Measurements from ENCODE around the gene ERCC6L.
"Not testable (repeated sequence)": the region's sequence is repeated elsewhere in the genome, so short reads cannot be mapped to it uniquely, and the experiment has no call there.

ERCC6L gene

GRCh38 chrX:72253686-72254085 lies 14.9 kb upstream of the ERCC6L start:
- no peak for DNase-seq (ENCODE audit: low read depth in 2 of 2)

GRCh38 chrX:72247206-72247942 lies 8.5 kb upstream of the ERCC6L start:
- DNase-seq (ENCODE audit: low read depth in 2 of 2) = no peak

- DNase-seq (ENCODE audit: low read depth in 2 of 2) = peak in 1 of 2 experiments; percentile 21
Observed at GRCh38 chrX:72245461-72246089, 6.7 kb upstream of the ERCC6L start.

DNA sequence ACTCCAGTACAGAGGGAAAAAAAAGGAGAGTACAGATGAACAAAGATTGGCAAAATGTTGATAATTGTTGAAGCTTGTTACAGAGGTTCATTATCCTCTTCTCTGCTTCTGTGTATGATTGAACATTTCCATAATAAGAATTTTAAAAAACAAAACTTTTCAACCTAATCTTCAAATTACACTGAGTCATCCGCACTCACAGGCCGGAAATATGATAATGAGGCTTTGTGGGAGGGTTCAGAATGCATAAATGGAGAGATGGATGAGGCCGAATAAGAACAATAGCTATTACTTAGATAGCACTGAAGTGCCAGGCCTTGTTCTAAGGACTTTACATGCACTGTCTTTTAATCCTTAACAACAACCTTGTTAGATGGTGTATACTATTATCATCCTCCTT lies 4.6 kb upstream of the ERCC6L start:
- DNase-seq (ENCODE audit: low read depth in 2 of 2) = peak; percentile 8 to 10

GRCh38 chrX:72240976-72241375 lies 2.1 kb upstream of the ERCC6L start:
- DNase-seq (ENCODE audit: low read depth in 2 of 2) = no peak

DNA sequence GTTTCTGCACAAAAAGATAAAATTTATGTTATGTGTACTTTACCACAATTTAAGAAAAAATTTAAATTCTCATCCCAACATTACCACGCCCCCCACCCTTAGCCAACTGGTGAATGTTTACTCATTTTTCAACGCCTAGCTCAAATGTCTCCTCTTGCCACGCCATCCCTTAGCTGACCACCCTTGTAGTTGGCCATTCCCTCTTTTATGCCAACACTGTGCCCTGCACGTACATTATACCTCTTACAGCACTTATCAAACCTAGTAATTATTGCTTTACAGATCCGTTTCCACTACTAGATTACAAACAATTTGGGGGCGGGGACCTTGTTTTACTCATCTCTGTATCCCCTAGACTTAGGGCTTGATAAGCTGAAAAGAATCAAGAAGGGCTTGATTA lies 644 bp downstream of the ERCC6L start:
- no peak for DNase-seq (ENCODE audit: low read depth in 2 of 2)

DNA sequence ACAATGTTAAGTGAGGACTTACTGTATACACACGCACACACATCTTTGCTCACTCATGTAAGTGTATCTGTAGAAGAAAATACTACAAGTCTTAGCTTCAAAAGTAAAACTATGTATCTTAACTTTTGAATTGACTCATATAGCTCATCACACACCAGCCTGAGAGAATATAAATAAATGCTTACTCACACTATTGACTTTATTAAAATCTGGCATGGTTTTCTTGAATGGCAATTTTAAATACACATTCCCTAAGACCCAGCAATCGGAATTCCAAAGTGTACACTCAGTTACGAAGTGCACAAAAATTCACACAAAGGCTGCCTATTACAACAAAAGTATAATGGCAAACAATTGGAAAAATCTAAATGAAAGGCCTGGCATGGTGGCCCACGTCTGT lies 2.0 kb downstream of the ERCC6L start:
- no peak for DNase-seq (ENCODE audit: low read depth in 2 of 2)

- DNase-seq (ENCODE audit: low read depth in 2 of 2) = no peak
Observed at GRCh38 chrX:72230290-72230689, 8.5 kb downstream of the ERCC6L start.

DNA sequence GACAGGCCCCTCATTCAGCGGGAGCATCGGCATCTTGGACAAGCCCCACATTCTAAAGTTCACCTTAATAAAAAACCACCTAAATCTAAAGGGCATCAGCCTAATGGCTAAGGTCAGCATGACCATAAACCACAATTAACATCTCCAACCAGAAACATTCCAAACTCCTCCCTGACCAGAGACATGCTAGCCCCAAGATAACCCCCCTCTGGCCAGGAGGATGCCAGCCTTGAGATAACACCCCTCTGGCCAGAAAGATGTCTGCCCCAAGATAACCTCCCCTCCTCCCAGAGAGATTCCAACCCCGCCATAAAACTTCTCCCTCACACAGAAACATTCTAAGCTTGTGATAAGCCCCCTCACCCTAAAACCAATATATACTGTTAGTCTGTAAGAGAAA lies 18.5 kb downstream of the ERCC6L start:
- DNase-seq (ENCODE audit: low read depth in 2 of 2) = not testable (repeated sequence)

- DNase-seq (ENCODE audit: low read depth in 2 of 2) = no peak
Observed at GRCh38 chrX:72216973-72217372, 21.9 kb downstream of the ERCC6L start.

DNA sequence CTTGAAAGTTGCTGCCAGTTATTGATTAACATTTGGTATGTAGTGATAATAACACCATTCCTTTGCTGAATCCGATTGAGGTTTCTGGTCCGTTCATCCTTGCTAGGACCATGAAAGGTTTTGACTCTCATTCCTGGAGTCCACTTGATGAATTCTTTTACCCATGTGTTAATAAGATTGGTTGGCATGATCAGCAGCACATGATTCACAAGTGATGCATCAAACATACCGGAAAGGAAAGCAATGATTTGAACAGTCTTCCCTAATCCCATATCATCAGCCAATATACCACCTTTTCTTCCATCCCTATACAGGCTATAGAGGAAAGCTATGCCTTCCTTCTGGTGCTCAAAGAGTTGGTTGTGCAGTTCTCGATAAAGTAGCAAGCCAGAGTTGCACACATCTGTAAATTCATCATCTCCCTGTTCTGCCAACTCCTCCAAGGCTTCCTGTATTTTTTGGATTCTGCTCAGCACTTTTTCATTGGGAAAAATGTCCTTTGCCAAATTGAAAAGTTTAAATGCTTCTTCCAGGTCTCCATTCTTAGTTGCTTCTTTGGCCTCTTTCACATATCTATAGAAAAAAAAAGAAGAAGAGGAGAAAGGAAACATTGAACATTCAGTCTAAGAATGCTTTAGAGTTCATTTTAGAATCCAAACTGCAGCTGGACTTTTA lies 30.6 kb downstream of the ERCC6L start:
- no peak for DNase-seq (ENCODE audit: low read depth in 2 of 2)

DNA sequence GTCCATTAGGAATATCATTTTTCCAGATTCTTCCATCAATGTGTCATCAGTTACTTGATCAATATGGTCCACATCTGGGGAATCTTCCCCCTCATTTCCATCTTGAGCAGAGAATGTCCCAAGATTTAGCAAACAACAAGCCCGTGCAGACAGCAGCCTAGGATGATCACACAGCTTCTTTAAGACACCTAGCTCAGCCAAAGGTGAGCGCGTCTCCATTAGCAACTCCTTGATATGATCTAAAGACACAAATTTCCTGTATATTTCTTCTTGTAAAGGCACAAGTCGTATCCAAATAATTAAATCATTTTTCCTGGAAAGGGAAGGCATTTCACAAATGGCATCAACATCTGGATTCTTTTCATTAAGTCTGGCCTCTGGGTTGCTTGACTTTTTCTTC lies 31.5 kb downstream of the ERCC6L start:
- DNase-seq (ENCODE audit: low read depth in 2 of 2) = no peak

GRCh38 chrX:72205706-72206105 lies 33.1 kb downstream of the ERCC6L start:
- no peak for DNase-seq (ENCODE audit: low read depth in 2 of 2)

DNA sequence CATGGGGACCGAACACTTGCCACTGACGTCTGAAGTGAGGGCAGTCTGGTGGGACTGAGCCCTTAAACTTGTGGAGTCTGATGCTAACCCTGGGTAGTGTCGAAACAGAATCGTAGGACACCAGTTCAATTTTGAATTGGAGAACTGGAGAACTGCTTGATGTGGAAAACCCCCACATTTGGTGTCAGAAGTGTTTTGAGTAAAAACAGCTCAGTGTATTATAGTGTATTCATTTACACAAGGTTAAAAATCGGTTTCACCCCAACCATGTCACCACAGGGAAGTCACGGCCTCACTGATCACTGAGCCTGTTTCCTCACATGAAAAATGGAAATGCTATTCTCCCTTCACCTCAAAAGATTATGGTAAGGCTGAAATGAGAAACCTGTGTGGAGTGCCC lies 35.4 kb downstream of the ERCC6L start:
- no peak for DNase-seq (ENCODE audit: low read depth in 2 of 2)

- DNase-seq (ENCODE audit: low read depth in 2 of 2) = no peak
Observed at GRCh38 chrX:72202792-72203401, 35.9 kb downstream of the ERCC6L start.

GRCh38 chrX:72201836-72202536 lies 36.8 kb downstream of the ERCC6L start:
- DNase-seq (ENCODE audit: low read depth in 2 of 2) = peak; percentile 37 to 46

DNA sequence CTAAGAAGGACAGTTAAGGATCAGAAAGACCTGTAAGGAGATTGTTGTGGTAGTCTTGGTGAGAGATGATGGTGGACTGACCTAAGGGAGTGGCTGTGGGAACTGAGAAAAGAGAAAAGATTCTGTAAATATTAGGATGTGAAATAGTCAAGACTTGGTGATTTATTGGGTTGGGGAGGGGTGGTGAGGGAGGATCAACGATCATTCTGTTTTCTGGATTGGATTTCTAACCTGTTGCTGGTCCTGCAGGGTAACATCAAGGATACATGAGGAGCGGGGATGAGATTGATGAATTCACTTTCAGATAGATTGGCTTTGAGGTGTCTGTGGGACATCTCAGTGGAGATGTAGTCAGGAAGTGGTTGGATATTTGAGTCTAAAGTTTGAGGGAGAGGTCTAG lies 55.9 kb downstream of the ERCC6L start:
- DNase-seq (ENCODE audit: low read depth in 2 of 2) = no peak

DNA sequence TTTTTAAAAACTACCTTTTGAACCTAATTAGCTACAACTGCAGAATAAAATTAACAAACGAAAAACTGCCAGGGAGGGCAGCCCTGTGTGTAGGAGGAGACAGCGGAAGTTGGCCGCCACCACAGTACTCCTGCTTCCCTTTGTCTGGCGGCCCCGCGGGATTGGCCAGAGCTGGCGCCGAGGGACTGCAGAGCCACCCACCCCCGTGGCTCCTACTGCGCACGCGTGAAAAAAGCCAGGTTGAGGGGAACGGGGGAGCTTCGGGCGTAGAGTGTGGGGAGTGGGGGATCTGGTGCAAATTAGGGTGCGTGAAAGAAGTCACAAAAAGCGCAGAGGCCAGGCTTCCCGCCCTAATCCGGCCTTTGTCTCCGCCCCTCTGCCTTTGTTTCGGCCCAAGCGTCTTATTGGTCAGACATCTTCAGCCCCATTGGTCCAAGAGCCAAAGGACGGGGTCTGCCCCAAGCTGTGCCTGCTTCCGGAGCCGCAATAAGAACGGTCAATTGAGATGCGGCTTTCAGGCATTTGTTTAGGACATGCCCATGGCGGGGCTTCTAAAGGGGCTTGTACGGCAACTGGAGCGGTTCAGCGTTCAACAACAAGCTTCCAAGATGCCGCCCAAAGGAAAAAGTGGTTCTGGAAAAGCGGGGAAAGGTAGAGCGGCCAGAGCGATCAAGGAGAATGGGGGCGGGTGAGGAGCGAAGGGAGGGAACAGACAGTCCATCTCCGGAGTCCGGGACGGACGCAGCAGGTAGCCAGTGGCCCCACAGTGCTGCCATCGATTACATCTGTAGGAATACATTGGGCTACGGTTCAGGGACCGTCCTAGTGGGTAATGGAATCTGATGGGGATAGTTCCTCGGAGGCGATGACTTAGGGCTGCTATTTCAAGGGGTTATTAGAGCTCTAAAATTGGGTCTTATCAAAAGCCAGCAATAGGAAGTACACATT lies 57.4 kb downstream of the ERCC6L start, which contains the start of gene PIN4:
Gene PIN4, plus strand, starts transcription at position 580 of the 948 bp plus-strand sequence. Its CDS starts 29 bp downstream, at position 609.
- DNase-seq (ENCODE audit: low read depth in 2 of 2) = peak; percentile 95 to 96

- DNase-seq (ENCODE audit: low read depth in 2 of 2) = no peak
Observed at GRCh38 chrX:72180539-72180938, 58.3 kb downstream of the ERCC6L start.

DNA sequence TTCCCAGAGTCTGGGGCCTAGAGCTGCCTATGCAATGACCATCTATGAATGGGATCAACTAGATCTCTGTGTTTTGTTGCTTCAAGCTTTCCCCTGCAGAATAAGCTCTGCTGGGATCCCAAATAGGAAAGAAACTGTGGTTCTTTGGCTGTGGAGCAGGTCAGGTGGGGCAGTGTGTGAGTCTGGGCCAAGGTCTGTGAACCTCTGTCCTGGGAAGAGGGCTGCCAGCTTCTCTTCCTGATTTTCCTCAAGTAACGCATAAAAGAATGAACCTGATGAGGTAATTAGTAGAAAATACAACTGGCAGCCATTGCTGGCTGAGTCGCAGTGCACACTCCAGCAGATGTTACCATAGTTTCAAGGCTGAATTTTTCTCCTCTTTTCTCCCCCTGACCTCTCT lies 61.8 kb downstream of the ERCC6L start:
- DNase-seq (ENCODE audit: low read depth in 2 of 2) = no peak

- DNase-seq (ENCODE audit: low read depth in 2 of 2) = not testable (repeated sequence)
Observed at GRCh38 chrX:72176289-72176688, 62.5 kb downstream of the ERCC6L start.
